Stimulated activated CD8-positive, alpha-beta memory T cell treated with anti-CD3 and anti-CD28 coated beads, Interleukin-12 subunit alpha, Interleukin-12 subunit beta, amount 100 ng/mL, for 24 hours (primary cell): Measurements from ENCODE around the gene KCNK17.
A peak's percentile ranks its signal among the peaks of the same experiment; 100 is the strongest.

ENCODE experiments used
- DNase-seq: peaks from one replicate; pipeline ENCODE4 v3.0.0-alpha.2; 2020; ENCODE audit errors: extremely low read depth

KCNK17 gene

DNA sequence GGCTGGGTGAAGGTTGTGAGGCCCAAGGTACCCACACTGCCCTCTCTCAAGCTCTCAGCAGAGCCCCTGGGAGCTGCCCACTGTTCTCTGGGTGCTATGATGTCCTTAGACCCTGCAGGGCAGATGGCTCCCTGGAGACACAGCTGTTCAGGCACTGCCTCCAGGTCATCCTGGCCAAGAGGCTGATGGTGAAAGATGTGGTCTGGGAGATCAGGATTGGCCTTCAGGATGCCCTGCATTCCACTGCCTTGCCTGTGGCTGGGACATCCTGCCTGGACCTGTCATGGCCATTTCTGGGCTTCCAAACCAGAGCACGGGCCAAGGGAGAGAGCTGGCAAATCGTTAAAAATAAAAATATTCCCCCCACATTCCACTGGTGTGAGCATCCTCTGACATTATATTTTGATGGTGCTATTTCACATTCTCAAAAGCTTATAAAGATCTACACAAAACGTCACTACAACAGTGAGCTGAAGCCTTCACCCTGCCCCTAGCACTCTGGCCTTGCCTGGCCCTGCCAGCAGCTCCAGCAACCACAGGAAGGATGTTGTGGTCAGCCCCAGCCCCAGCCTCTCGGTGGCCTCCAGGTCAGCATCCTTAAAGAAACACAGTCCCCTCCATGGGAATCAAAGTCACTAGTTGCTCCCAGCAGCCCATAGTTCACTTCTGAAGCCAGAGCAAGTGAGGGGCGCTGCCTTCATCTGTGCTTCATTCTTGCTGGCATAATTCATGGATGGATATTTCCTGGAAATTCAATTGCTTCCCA lies 21.7 kb upstream of the KCNK17 start:
- DNase-seq = no peak

DNA sequence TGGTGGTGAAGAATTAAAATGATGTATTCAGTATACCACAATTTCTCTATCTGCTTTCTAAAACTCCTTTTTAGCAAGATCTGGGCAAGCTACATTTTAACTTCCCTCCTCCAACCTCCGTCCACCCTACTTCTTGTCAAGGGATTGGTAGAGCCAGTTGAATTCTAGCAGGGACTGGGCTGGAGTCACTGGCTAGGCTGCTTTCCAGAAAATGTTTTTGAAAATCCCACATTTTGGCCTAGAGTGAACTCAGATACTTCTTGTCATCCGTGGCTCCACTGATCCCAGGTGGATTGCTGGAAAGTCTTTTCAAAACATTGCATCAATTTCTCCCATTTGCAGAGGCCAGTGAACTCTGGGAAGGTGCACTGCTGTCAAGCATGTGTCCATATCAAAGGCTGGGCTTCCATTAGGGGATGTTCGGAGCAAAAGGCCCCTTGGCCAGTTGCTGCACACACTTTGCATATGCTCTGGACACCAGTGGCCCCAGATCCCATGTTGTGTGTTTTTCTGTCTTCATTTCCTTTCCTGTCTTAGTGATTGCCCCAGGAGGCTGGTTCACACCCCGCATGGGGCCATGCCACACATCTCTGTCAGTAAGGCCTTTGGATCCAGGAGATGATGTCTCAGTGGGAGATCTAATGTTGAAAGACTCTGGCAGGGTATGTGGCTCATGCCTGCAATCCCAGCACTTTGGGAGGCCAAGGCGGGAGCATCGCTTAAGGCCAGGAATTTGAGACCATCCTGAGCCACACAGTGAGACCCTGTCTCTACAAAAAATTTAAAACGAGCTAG lies 19.6 kb upstream of the KCNK17 start:
- DNase-seq = no peak

DNA sequence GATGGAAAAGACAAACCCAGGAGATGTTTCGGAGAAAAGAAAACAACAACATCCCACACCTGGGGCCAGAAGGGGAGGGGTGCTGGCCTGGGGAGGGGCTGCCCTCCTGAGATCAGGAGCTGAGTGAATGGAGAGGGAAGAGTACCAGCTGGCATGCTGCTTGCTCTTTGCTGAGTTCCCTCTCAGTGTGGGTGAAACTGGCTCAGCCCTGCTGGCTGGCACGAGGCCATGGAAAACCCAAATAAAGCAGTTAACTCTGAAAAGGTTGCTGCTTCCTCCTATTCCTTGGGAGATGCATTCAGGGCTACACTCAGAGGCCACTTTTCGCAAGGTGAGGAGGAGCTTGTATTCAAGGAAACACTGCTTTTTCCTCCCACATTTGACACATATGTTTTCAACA lies 16.3 kb upstream of the KCNK17 start:
- DNase-seq = no peak

DNA sequence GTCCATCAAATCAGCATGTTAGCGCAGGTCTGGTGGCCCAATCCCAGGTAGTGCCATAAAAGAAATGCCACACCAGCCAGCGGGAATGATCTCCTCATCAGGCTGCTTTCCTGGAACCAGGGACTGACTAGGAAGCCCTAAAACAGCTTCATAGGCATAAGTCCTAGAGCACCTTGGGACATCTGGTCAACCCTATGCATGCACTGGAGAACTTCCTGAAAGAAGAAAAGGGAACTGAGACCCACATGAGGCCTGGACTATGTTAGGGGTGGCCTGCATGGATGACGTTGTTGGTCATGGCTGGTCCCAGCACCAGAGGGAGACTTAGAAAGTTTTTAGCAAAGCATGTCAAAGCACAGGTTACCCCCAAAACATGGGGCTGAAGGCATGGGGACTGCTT lies 15.8 kb upstream of the KCNK17 start:
- no peak for DNase-seq

DNA sequence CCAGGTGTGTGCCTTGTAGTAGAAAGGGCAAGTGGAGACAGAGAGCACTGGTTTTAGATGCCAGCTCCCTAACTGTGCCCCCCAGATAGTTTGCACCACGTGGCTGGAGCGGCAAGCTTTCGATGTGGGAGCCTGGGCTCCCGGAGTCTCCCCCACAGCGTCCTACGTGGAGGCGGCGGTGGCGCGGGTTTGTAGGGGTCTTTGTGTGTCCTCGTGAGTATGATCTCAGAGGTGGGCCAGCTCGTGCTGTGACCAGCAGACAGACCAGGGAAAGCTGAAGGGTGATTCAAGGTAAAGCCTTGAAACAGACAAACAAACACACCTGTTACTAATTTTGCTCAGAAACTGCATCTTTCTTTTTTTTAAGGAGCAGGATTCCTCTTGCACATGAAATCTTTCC lies 13.8 kb upstream of the KCNK17 start:
- no peak for DNase-seq

DNA sequence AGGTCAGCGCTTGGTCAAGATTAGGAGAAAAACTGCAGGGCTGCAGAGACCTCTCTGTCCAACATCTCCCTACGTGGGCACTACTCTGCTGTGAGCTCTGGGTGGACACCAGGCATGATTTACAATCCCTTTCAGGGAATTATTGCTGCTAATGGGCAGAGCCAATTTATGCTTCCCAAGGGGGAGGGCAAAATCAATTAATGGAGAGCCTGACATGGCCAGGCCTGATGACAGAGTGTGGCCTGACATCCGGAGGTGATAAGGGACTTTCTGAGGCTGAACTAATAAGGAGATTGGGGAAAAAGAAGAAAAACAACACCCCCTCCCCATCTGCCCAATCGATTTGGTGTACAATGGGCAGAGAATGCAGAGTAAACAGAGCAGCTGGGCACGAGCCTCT lies 13.3 kb upstream of the KCNK17 start:
- DNase-seq = no peak

DNA sequence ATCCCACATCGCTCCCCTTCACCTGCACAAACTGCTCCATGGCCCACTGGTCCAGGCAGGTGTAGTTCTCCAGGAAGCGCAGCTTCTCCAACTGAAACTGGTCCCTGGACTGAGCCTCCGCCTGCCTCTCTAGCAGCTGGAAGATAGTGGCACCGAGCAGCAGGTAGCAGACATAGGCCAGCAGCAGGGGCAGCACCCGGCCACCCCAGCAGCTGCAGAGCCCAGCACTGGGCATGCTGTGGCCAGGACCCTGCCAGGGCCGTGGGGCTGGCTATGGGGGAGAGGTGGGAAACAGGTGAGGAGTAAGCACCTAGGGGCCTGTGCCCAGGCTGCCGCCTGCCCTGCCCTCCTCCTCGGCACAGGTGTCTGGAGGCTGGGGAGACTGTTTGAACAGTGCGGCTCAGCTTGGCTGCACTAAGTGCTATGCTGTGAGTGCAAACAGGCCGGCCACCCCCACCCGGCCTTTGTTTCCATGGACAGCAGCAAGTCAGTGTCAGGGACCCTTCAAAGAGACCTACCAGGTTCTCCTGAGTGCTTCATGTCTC lies 8.2 kb upstream of the KCNK17 start, which contains the start of gene KCNK16:
Gene KCNK16, minus strand, starts transcription at position 397 of the 545 bp plus-strand sequence. Its CDS starts 162 bp downstream, at position 235.
- DNase-seq = no peak

DNA sequence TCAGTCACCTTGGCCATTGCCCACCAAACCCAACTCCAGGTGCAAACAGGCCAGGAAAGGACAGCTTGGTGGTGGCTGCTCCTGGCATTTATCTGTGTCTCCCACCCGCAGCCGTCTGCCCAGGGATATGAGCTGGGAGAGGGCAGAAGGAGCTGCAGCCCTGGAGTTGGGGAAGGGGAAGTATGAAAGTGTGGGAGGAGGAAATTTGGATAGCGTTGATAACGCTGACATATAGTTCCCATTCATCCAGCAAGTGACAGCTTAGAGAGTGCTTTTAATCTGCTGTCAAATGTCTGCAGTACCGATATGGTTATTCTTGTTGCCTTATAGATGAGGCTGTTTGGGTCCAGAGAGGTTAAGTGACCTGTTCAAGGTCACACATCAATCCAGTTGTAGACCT lies 7.5 kb upstream of the KCNK17 start:
- DNase-seq = no peak

DNA sequence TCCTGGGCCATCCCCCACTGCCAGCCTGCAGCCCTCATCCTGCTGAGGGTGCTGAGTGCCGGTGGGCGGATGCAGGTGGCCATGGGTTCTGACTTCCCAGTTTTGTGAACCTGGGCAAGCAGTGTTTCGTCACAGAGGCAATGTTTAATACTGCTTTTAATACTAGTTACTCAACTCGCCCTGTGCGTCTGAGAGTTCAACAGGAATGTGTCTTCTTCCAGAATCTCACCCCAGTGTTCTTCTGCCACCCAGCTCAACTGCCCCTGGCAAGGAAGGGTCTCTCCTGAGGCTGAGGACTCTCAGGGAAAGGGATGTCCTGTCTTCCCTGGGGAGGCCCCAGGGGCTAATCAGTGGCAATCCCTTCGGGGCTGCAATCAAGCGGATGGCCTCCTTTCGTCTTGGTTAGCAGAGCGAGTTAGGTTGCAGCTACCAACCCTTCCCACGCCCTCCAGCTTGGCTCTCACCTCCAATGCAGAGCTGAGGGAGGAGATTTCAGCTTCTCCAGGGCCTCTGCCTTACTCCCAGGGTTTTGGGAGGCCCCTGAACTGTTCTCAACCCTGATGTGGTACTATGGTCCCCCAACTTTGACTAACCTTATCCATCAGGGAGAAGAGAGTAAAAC lies 6.3 kb upstream of the KCNK17 start:
- DNase-seq = no peak

DNA sequence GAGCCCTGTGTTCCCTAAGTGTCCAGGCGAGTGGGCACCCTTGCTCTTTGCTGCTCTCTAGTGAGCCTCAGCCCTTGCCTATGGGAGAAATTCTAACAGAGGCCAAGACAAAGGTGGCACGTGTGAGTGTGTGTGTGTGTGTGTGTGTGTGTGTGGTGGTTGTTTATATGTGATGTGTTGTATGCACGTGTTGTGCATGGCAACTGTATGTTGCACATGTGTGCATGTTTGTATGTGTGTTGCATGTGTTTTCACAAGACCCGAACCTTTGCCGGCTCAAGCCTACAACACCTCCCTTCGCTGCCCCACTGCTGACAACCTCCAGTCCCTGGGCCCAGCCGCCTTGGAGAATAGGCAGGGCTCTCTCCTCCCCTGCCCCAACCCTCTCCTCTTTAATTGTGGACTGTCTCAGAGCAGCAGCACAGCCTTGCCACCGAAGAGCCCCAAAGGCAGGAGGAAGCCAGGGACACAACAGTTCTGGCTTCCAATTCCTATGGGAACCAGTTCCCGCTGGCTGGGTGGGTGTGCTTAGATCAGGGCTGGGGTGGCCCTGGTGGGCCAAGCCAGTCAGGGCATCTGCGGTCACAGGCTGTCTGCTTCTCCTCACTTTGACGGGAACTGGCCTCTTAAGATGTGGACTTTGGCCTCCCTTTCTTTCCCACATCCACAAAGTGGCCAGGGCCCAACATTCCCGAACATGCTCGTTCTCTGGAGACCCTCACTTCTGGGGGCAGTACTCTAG lies 5.6 kb upstream of the KCNK17 start:
- no peak for DNase-seq

DNA sequence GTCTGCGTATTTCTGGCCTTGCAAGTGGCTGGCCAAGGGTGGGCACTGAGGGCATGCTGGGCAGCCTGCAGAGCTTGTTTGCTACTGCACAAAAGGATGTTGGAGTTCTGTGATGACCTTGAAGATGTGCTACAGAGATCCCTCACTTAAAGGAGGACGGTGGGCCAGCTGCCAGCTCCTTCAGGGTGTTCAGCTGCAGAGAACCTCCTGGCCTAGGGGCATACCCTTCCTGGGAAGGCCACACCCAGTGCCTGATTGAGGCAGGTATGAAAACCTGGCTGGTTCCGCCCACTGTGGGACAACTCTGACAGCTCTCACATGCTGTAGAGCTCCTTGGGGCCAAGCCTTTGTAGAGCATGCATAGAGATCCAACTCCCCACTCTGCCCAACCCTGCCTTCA lies 3.0 kb upstream of the KCNK17 start:
- no peak for DNase-seq

DNA sequence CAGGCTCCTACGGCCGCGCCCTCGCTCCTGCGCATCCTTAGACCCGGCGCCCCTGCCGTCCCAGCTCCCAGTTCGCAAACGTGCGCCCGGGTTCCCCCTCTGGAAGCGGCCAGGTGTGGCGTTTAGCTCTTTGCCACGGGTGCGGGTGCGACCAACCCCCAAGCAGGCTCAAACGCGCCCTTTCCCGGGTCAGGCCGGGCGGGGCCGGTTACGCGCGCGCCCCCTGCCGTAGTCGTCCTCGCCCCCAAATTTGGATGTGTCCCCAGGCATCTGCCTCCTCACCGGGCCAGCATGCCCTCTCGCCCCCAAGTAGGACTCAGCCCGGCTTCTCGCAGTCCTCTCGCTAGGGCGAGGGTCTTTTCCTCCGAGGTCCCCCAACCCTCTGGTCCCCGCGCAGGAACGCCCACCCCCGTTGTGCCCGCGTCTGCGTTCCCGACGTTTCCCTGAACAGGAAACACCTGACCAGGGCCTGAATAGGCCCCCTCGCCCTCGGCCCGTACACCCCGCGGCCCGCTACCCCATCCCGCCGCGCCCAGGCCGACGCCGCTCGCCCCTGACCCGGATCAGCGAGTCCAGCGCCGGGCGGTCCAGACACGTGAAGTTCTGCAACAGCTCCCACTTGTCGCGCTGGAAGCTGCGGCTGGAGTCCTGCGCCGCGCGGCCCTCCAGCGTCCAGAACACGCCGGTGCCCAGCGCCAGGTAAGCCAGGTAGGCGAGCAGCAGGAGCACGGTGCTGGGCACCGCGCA lies 520 bp downstream of the KCNK17 start:
- no peak for DNase-seq

DNA sequence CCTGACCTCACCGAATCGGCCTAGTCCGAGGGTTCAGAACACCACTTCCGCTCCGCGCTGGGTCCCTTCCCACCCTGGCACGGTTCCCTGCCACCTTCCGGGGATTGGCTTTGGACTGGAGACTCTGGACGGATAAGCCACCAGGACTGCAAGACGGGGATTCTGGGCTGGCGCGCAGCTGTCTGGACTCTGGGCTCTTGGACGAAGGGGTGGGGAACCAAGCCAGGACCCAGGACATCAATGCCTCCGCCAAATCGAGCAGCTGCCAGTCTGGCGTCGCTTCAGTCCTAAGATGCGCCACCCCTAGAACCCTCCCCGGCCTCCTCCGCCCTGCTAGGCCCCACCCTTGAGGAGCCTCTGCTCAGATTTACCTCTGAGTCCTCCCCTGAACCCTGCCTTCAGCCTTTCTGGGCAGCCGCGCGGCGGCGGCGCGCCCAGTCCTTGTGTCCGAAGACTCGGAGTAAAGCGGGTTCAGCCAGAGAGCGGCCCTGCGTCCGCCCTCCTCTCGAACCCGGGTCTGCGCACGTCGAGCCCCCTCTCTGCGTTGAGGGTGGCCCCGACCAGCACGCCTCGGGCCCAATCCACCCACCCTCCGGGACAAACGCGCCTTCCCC lies 1.2 kb downstream of the KCNK17 start:
- no peak for DNase-seq

DNA sequence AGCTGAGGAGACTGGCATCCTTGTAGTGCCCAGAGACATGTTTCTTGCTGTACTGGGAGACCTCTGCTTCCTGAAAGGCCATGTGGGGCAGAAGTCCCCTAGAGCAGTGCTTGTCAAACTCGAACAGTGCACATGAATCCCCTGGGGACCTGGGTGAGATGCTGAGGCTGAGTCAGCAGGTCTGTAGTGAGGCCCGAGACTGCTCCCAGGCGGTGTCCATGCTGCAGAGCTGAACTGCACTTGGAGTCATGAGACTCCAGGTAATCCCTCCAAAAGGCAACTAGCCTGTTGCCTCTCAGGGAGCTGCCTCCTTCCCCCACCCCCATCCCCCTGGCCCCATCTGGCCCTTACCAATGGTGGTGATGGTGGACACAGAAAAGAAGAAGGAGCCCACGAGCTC lies 3.7 kb downstream of the KCNK17 start:
- DNase-seq = no peak

DNA sequence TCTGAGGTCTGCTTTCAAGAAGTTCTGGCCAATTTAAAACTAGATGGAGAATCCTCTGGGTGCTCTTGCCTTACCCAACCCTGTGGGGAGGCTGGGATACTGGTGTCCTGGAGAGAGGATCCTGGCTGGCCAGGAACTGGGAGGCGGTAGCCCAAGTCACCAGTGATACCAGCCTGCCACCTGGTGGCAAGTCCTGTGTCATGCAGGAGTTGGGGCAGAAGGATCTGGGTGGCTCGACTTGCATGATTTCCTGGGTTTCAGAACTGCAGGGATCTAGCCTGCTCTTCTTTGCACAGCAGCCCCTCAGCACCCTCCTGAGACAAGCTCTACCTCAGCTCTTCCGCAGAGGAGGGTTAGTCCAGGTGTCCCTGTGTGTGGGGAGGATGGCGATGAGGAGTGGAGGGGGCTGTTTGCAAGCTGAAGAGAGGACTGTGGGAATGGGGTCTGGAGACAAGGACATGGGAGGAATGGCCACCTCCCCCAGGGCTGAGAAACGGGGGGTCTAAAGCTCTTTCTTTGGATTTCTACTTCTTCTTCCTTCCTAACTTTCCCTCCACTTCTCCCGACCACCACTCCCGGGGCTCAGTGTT lies 4.2 kb downstream of the KCNK17 start:
- peak; percentile 15 for DNase-seq

DNA sequence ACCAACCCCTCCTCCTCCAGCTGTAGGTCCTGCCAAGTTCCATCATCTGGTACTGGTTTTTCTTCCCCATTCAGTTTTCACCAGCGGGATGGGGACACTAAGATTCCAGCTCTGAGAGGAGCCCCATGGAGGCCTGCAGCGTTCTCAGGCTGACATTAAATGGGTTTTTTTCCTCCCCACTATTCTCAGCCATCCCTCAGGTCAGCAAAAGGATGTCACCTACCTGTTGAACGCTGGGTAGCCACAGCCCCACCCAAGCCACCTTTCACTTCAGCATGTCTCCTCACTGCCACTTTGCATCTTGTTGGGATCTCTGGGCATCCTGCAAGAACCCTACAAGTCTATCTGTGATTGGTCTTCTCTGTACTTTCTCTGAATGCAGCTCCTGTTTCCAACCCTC lies 6.8 kb downstream of the KCNK17 start:
- DNase-seq = no peak

DNA sequence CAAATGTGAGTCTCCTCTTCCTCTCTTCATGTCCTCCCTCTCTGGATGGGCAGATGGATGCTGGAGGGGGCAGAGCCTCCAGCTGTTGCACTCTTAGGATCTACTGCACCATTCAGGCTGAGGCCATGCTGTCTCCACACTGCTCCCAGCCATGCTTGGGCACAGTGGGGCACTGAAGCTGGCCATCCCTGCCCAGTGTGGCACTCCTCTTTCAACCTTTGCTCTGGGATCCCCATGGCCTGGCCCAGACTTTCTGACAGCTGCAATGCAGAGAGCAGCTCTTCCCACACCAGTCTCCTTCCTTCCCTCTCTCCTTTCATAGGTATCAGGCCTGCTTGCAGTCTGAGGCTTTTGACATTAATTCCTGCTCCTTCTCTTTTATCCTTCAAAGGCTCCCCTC lies 9.3 kb downstream of the KCNK17 start:
- DNase-seq = no peak

DNA sequence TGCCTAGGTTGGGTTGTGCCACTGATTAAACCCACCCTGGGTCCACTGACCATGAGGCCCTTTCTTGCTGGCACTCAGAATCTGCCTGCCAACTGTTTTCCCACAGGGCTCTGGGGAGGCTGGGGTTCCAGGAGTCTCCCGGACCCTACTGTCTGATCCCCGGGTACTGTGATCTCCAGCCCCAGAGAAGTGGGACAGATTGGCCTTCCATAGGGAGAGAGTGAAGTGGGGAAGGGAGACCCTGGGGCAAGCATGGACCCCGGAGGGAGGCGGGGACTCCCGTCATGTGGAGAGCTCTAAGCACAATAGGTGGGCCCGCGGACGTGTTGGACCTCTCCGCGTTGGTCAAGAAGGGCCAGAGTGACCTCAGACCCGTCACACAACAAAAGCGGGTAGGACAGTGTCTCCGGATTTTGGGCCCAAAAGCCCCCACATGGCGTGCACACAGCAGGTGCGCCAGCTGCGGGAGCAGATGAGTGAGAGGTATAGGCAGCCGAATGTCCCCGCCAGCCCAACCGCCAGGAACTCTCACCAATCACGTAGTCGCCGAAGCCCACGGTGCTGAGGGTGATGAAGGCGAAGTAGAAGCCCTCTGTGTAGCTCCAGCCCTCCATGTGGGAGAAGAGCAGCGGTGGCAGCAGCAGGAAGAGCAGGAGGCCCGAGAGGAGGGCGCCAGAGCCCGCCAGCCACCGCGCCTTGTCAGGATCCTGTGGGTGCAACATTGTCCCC lies 10.6 kb downstream of the KCNK17 start:
- no peak for DNase-seq

DNA sequence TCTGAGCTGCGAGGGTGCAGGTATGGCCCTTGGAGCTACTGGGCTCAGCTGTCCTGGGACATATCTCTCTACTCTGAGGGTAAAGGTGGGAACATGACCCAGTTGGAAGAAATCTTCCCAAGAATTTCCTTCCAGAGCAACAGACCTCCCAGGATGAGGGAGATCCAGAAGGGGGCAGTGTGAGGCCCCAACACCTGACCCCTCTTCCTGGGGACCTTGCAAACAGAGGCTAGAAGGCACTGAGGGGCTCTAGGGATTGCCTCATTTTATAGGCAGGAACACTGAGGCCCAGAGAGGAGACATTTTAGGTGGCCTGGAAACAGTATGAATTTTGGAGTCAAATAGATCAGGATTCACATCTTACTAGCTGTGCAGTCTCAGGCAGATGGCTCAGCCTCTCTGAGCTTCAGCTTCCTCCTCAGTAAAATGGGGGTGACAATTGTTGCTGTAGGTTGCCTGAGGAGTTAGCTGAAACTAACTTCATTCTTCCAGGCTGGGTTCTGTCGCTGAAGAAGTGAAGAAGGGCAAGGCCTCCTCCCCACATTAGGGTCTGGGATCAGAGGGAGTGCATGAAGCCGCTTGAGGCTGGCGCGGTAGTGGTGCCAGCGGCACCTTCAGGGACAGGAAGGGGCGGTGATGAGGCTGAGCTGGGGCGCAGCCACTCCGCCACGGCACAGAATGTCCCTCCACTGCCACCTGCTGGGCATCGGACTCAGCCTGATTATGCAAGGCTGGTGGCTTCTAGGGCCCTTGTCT lies 11.4 kb downstream of the KCNK17 start:
- peak; percentile 61 for DNase-seq
